ENCODE data around the gene RCE1.
"Not testable (repeated sequence)": the region's sequence is repeated elsewhere in the genome, so short reads cannot be mapped to it uniquely, and the experiment has no call there.

RCE1 gene

DNA sequence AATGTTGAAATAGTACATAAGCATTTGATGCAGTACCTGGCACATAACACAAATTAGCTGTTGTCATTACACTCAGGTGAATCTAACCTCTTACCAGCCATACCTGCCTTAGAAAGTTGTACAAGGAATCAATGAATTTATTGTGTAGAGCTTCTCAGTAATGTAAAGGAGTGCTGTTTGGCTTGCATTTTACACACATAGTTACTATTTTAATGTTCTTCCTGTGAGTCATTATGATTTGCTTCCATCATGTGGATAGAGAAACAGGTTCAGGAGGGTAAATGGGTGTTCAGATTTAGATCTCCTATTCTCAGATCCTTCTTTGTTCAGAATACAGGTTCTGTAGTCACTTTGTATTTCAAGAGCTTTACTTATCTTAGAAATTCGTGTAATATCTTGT, 27.6 kb upstream of the RCE1 start:
- no peak overlapping the region for H3K4me3 ChIP-seq (ENCODE audit: low read depth, low read length)
- TF ChIP-seq, protein P1, sequence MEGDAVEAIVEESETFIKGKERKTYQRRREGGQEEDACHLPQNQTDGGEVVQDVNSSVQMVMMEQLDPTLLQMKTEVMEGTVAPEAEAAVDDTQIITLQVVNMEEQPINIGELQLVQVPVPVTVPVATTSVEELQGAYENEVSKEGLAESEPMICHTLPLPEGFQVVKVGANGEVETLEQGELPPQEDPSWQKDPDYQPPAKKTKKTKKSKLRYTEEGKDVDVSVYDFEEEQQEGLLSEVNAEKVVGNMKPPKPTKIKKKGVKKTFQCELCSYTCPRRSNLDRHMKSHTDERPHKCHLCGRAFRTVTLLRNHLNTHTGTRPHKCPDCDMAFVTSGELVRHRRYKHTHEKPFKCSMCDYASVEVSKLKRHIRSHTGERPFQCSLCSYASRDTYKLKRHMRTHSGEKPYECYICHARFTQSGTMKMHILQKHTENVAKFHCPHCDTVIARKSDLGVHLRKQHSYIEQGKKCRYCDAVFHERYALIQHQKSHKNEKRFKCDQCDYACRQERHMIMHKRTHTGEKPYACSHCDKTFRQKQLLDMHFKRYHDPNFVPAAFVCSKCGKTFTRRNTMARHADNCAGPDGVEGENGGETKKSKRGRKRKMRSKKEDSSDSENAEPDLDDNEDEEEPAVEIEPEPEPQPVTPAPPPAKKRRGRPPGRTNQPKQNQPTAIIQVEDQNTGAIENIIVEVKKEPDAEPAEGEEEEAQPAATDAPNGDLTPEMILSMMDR (conservative IDR thresholded peaks at IDR 0.05; ENCODE audit: low read depth, low read length): no peak
- no peak for DNase-seq (ENCODE audit: low read depth)

- DNase-seq (ENCODE audit: low read depth): no peak
- TF ChIP-seq, protein P1 (conservative IDR thresholded peaks at IDR 0.05; ENCODE audit: low read depth, low read length): no peak
- no peak overlapping the region for H3K4me3 ChIP-seq (ENCODE audit: low read depth, low read length)
Measured at GRCh38 chr11:66818231-66818955, 24.8 kb upstream of the RCE1 start.

GRCh38 chr11:66820381-66820780, 22.9 kb upstream of the RCE1 start:
- no peak for DNase-seq (ENCODE audit: low read depth)
- TF ChIP-seq, protein P1 (conservative IDR thresholded peaks at IDR 0.05; ENCODE audit: low read depth, low read length): no peak
- H3K4me3 ChIP-seq (ENCODE audit: low read depth, low read length): no peak overlapping the region

GRCh38 chr11:66820901-66821300, 22.3 kb upstream of the RCE1 start:
- DNase-seq (ENCODE audit: low read depth): no peak
- TF ChIP-seq, protein P1 (conservative IDR thresholded peaks at IDR 0.05; ENCODE audit: low read depth, low read length): no peak
- no peak overlapping the region for H3K4me3 ChIP-seq (ENCODE audit: low read depth, low read length)

- no peak overlapping the region for H3K4me3 ChIP-seq (ENCODE audit: low read depth, low read length)
- no peak for DNase-seq (ENCODE audit: low read depth)
- TF ChIP-seq, protein P1 (conservative IDR thresholded peaks at IDR 0.05; ENCODE audit: low read depth, low read length): no peak
Measured at GRCh38 chr11:66823700-66824099, 19.5 kb upstream of the RCE1 start.

GRCh38 chr11:66824573-66824972, 18.7 kb upstream of the RCE1 start:
- H3K4me3 ChIP-seq (ENCODE audit: low read depth, low read length); DNase-seq (ENCODE audit: low read depth): not testable (repeated sequence)

DNA sequence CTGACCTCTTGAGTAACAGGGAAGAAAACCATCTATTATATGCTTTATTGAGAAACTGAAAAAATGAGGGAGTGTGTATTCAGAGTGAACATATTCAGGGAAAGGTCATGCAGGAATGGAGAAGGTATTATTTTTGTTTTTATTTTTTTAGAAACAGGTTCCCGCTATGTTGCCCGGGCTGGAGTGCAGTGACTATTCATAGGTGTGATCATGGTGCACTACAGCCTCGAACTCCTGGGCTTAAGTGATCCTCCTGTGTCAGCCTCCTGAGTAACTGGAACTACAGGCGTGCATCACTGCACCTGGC, 8.7 kb upstream of the RCE1 start:
- TF ChIP-seq, protein P1 (conservative IDR thresholded peaks at IDR 0.05; ENCODE audit: low read depth, low read length): no peak
- DNase-seq (ENCODE audit: low read depth): no peak
- no peak overlapping the region for H3K4me3 ChIP-seq (ENCODE audit: low read depth, low read length)

Data from choroid plexus epithelial cell (primary cell).